ENCODE results near the gene SIK1. TPM values are rescaled to one million over a fixed set of nuclear protein-coding genes. Genes with fewer than 3 reads are reported as not detected.

SIK1 gene
- total RNA-seq, 1 donor from 2014 or later = 34.1 TPM

GRCh38 chr21:43370091-43370658 is 56.8 kb downstream of the SIK1 start:
- H3K27me3 Mint-ChIP-seq (ENCODE audit: unreplicated experiment) = peaks cover 2% of the 10 kb centered on the region
- H3K4me3 Mint-ChIP-seq (ENCODE audit: unreplicated experiment) = no peak overlapping the region
- no peak for TF ChIP-seq CTCF (IDR thresholded peaks at IDR 0.05)
- no peaks in the 10 kb centered on the region for H3K4me1 Mint-ChIP-seq (ENCODE audit: unreplicated experiment)
- no peaks in the 10 kb centered on the region for H3K36me3 Mint-ChIP-seq (ENCODE audit: unreplicated experiment)
- H3K9me3 Mint-ChIP-seq (ENCODE audit: unreplicated experiment) = no peaks in the 10 kb centered on the region
- no peak overlapping the region for H3K27ac Mint-ChIP-seq (ENCODE audit: unreplicated experiment)
- DNase-seq (ENCODE audit: extremely low spot score, unreplicated experiment) = no peak

GRCh38 chr21:43369596-43370090 is 57.3 kb downstream of the SIK1 start:
- Mint-ChIP-seq H3K36me3 (ENCODE audit: unreplicated experiment) (no peaks in the 10 kb centered on the region), H3K27me3 (ENCODE audit: unreplicated experiment) (peaks cover 2% of the 10 kb centered on the region), H3K4me1 (ENCODE audit: unreplicated experiment) (no peaks in the 10 kb centered on the region), H3K4me3 (ENCODE audit: unreplicated experiment) (no peak overlapping the region), H3K9me3 (ENCODE audit: unreplicated experiment) (no peaks in the 10 kb centered on the region), H3K27ac (ENCODE audit: unreplicated experiment) (no peak overlapping the region)
- no peak for DNase-seq (ENCODE audit: extremely low spot score, unreplicated experiment)
- TF ChIP-seq CTCF (IDR thresholded peaks at IDR 0.05) = no peak

- H3K4me1 Mint-ChIP-seq (ENCODE audit: unreplicated experiment) = no peaks in the 10 kb centered on the region
- TF ChIP-seq CTCF (IDR thresholded peaks at IDR 0.05) = no peak
- peaks cover 2% of the 10 kb centered on the region for H3K27me3 Mint-ChIP-seq (ENCODE audit: unreplicated experiment)
- no peaks in the 10 kb centered on the region for H3K9me3 Mint-ChIP-seq (ENCODE audit: unreplicated experiment)
- no peak overlapping the region for H3K27ac Mint-ChIP-seq (ENCODE audit: unreplicated experiment)
- no peaks in the 10 kb centered on the region for H3K36me3 Mint-ChIP-seq (ENCODE audit: unreplicated experiment)
- no peak overlapping the region for H3K4me3 Mint-ChIP-seq (ENCODE audit: unreplicated experiment)
- DNase-seq (ENCODE audit: extremely low spot score, unreplicated experiment) = no peak
Measured at GRCh38 chr21:43369124-43369523, 57.8 kb downstream of the SIK1 start.

- no peak for DNase-seq (ENCODE audit: extremely low spot score, unreplicated experiment)
- Mint-ChIP-seq H3K27ac (ENCODE audit: unreplicated experiment) (no peak overlapping the region), H3K4me3 (ENCODE audit: unreplicated experiment) (no peak overlapping the region), H3K27me3 (ENCODE audit: unreplicated experiment) (peaks cover 2% of the 10 kb centered on the region), H3K36me3 (ENCODE audit: unreplicated experiment) (no peaks in the 10 kb centered on the region), H3K4me1 (ENCODE audit: unreplicated experiment) (no peaks in the 10 kb centered on the region), H3K9me3 (ENCODE audit: unreplicated experiment) (no peaks in the 10 kb centered on the region)
- TF ChIP-seq CTCF (IDR thresholded peaks at IDR 0.05) = no peak
Measured at GRCh38 chr21:43368685-43369084, 58.2 kb downstream of the SIK1 start.

- H3K4me1 Mint-ChIP-seq (ENCODE audit: unreplicated experiment) = peaks cover under 1% of the 10 kb centered on the region
- DNase-seq (ENCODE audit: extremely low spot score, unreplicated experiment) = no peak
- H3K27me3 Mint-ChIP-seq (ENCODE audit: unreplicated experiment) = peaks cover 2% of the 10 kb centered on the region
- H3K4me3 Mint-ChIP-seq (ENCODE audit: unreplicated experiment) = no peak overlapping the region
- no peaks in the 10 kb centered on the region for H3K36me3 Mint-ChIP-seq (ENCODE audit: unreplicated experiment)
- H3K27ac Mint-ChIP-seq (ENCODE audit: unreplicated experiment) = no peak overlapping the region
- H3K9me3 Mint-ChIP-seq (ENCODE audit: unreplicated experiment) = no peaks in the 10 kb centered on the region
- no peak for TF ChIP-seq CTCF (IDR thresholded peaks at IDR 0.05)
Measured at GRCh38 chr21:43367859-43368258, 59.1 kb downstream of the SIK1 start.

All from osteocyte (in vitro differentiated cells).